SK-N-SH (cell line): ENCODE results near the gene HNRNPUL1. TPM values are rescaled to one million over a fixed set of nuclear protein-coding genes. Genes with fewer than 3 reads are reported as not detected.

Experiments
- CTCF ChIA-PET: fragments of 300-600, 350-600 bp; formaldehyde crosslinking; extraction: SDS; loops from one replicate; lab custom pipeline; 2021; lab: Yijun Ruan, JAX
- POLR2A ChIA-PET: fragments of 350-600 bp; sonication (Branson Sonifier 250); formaldehyde crosslinking; extraction: SDS; loops from one replicate; lab custom pipeline; 2020; ENCODE audit warnings: antibody characterized with exemption, inconsistent platforms; lab: Yijun Ruan, JAX
- DNase-seq: peaks from one replicate; pipeline ENCODE4 v3.0.0; 2012
- H2AFZ ChIP-seq: fragments of 200-600 bp; sonication (generic); 2 replicates; pipeline ENCODE4 v1.8.1; 2016; ENCODE audit warnings: antibody characterized with exemption, mild to moderate bottlenecking, low read depth
- H3F3A ChIP-seq: fragments of 200-600 bp; sonication (generic); replicated peaks from 2 replicates; pipeline ENCODE3; 2016; ENCODE audit warnings: antibody characterized with exemption, mild to moderate bottlenecking; ENCODE audit not compliant: insufficient read depth
- H3K27ac ChIP-seq, 2 experiments: fragments of 200-500 bp in 1 of 2; fragments of 200-600 bp in 1 of 2; sonication (Bioruptor generic) in 1 of 2; sonication (generic), shearing (Covaris generic) in 1 of 2; 2 replicates each; pipeline versions ENCODE4 v1.5.1 to v1.6.1; 2014 to 2016; ENCODE audit warnings: low read depth in 2 of 2, inconsistent platforms in 1 of 2, low read length in 1 of 2, mild to moderate bottlenecking in 1 of 2, mixed read lengths in 1 of 2
- H3K27me3 ChIP-seq: fragments of 200-600 bp; sonication (generic), shearing (Covaris generic); 2 replicates; pipeline ENCODE4 v1.6.1; 2016; ENCODE audit warnings: mixed run types; ENCODE audit not compliant: insufficient read depth
- H3K36me3 ChIP-seq, 2 experiments: fragments of 200-500 bp in 1 of 2; fragments of 200-600 bp in 1 of 2; sonication (Bioruptor generic) in 1 of 2; sonication (generic) in 1 of 2; replicated peaks in 1 of 2; 2 replicates each; pipeline versions ENCODE3 to v1.5.1; 2014 to 2016; ENCODE audit warnings: low read length in 1 of 2, mild to moderate bottlenecking in 1 of 2; ENCODE audit not compliant: insufficient read depth in 2 of 2, control insufficient read depth in 1 of 2
- H3K4me1 ChIP-seq, 2 experiments: fragments of 200-500 bp in 1 of 2; fragments of 200-600 bp in 1 of 2; sonication (Bioruptor generic) in 1 of 2; sonication (generic), shearing (Covaris generic) in 1 of 2; 2 replicates each; pipeline versions ENCODE4 v1.5.1 to v1.6.1; 2014 to 2016; ENCODE audit warnings: low read depth in 1 of 2, low read length in 1 of 2, mixed run types in 1 of 2; ENCODE audit not compliant: insufficient read depth in 2 of 2, control insufficient read depth in 1 of 2
- H3K4me2 ChIP-seq: fragments of 200-600 bp; sonication (generic), shearing (Covaris generic); 2 replicates; pipeline ENCODE4 v1.6.1; 2017; ENCODE audit warnings: mixed run types
- H3K4me3 ChIP-seq, 2 experiments: fragments of 200-500 bp in 1 of 2; fragments of 200-600 bp in 1 of 2; sonication (Bioruptor generic) in 1 of 2; sonication (generic), shearing (Covaris generic) in 1 of 2; 2 replicates each; pipeline versions ENCODE4 v1.5.1 to v1.8.1; 2014 to 2016; ENCODE audit warnings: low read depth in 2 of 2, inconsistent platforms in 1 of 2, low read length in 1 of 2, mild to moderate bottlenecking in 1 of 2, mixed read lengths in 1 of 2, moderate library complexity in 1 of 2
- H3K79me2 ChIP-seq: fragments of 200-600 bp; sonication (generic); 2 replicates; pipeline ENCODE4 v1.8.1; 2017; ENCODE audit warnings: mild to moderate bottlenecking; ENCODE audit not compliant: insufficient read depth
- H3K9ac ChIP-seq: fragments of 200-600 bp; sonication (generic); 2 replicates; pipeline ENCODE4 v1.6.1; 2017; ENCODE audit warnings: mixed run types
- H3K9me2 ChIP-seq: fragments of 200-600 bp; sonication (generic); 2 replicates; pipeline ENCODE4 v1.6.1; 2017; ENCODE audit warnings: mixed run types
- H3K9me3 ChIP-seq: fragments of 200-600 bp; sonication (generic); 2 replicates; pipeline ENCODE4 v1.6.1; 2017; ENCODE audit warnings: mixed run types, mild to moderate bottlenecking, moderate library complexity
- H4K20me1 ChIP-seq: fragments of 200-600 bp; sonication (generic); 2 replicates; pipeline ENCODE4 v1.6.1; 2017; ENCODE audit warnings: mild to moderate bottlenecking, mixed run types; ENCODE audit not compliant: insufficient read depth
- IRF3 ChIP-seq: fragments of 150-350 bp; IDR thresholded peaks from 2 replicates; pipeline ENCODE4 v1.6.1; 2016; ENCODE audit warnings: mild to moderate bottlenecking, low read depth, low read length
- MXI1 ChIP-seq: IDR thresholded peaks from 2 replicates; pipeline ENCODE4 v1.6.1; 2012; ENCODE audit warnings: mild to moderate bottlenecking, low read depth, low read length, improper control_type of control experiment
- REST ChIP-seq: IDR thresholded peaks from 2 replicates; pipeline ENCODE4 v1.6.1; 2012; ENCODE audit warnings: mild to moderate bottlenecking, low read depth, low read length, moderate library complexity
- USF2 ChIP-seq: fragments of 150-350 bp; IDR thresholded peaks from 2 replicates; pipeline ENCODE4 v1.6.1; 2017; ENCODE audit warnings: antibody characterized with exemption, low read length, low read depth, borderline replicate concordance
- YY1 ChIP-seq: IDR thresholded peaks from 2 replicates; pipeline ENCODE4 v1.4.0; 2012; ENCODE audit warnings: low read depth, mild to moderate bottlenecking
- WGBS: methylation state at CpG from one replicate; pipeline ENCODE4 v1.1.6; 2017; ENCODE audit warnings: low lambda C conversion rate; 5-methylcytosine and 5-hydroxymethylcytosine counted together
- polyA plus RNA-seq, 3 experiments: library from polyadenylated mRNA; depleted of rRNA; stranded (reverse); fragments of >200 nt; gene quantifications; 2 replicates each; pipeline ENCODE4 v1.2.3, GENCODE V29; 2012

HNRNPUL1 gene
- polyA plus RNA-seq, 1 of the 3 experiments (the other 2 are of a cell fraction): 41.5 TPM

GRCh38 chr19:41304706-41305483, 40.7 kb downstream of the HNRNPUL1 start (continued):
- TF ChIP-seq REST: no peak
- no peak for TF ChIP-seq MXI1
- no peak for TF ChIP-seq IRF3

- Histone ChIP-seq H3K4me1 (peaks cover 10 to 16% of the 10 kb centered on the region in 2 experiments; a peak in 3 of 4 replicates), H3K9me2 (no peaks in the 10 kb centered on the region), H3K4me3 (no peak overlapping the region), H4K20me1 (no peaks in the 10 kb centered on the region; the same call in 1 of the 2 replicates), H3K27me3 (no peaks in the 10 kb centered on the region), H3K9me3 (no peaks in the 10 kb centered on the region), H3K27ac (no peak overlapping the region), H3K9ac (no peak overlapping the region), H3K79me2 (peaks cover 13% of the 10 kb centered on the region), H3F3A (peaks cover 59% of the 10 kb centered on the region), H3K4me2 (no peak overlapping the region), H3K36me3 (peaks cover 48 to 66% of the 10 kb centered on the region in 2 experiments), H2AFZ (no peak overlapping the region)
- POLR2A ChIA-PET: interaction anchor here (0.7 kb wide), 1 partner anchor 27 kb away, joined by 4 read pairs; no protein-coding TSS in a partner anchor
- CTCF ChIA-PET: interaction anchor here (0.7 to 5.5 kb wide), 6 partner anchors 13 to 643 kb away, joined by 3 to 105 read pairs (median 10); no protein-coding TSS in a partner anchor
- no peak for DNase-seq
- TF ChIP-seq USF2 (no peak), YY1 (no peak), REST (peak; percentile 78)
- WGBS: 94% methylated on average over 12 of the region's 13 CpGs
These were observed 42.0 kb downstream of the HNRNPUL1 start for GRCh38 chr19:41305927-41306793.
